ENCODE data around the gene KRT14.
"Not testable (repeated sequence)": the region's sequence is repeated elsewhere in the genome, so short reads cannot be mapped to it uniquely, and the experiment has no call there.

DNA sequence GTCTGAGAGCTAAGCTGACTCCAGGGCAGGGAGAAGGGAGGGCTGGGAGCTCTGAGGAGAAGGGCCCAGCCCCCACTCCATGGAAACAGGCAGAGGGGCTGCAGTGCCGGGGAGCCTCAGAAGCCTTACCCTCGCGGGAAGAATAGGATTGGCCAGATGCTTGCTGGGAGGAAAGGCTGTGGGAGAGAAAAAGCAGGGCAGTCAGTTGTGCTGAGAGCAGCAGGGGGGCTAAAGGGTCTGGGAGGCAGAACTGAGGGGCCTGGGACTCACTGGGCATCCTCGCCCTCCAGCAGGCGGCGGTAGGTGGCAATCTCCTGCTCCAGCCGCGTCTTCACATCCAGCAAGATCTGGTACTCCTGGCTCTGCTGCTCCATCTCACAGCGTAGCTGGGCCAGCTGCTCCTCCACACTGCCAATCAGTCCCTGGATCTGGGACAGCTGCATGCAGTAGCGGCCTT lies 23.4 kb upstream of the KRT14 start:
- TF ChIP-seq, protein P1, sequence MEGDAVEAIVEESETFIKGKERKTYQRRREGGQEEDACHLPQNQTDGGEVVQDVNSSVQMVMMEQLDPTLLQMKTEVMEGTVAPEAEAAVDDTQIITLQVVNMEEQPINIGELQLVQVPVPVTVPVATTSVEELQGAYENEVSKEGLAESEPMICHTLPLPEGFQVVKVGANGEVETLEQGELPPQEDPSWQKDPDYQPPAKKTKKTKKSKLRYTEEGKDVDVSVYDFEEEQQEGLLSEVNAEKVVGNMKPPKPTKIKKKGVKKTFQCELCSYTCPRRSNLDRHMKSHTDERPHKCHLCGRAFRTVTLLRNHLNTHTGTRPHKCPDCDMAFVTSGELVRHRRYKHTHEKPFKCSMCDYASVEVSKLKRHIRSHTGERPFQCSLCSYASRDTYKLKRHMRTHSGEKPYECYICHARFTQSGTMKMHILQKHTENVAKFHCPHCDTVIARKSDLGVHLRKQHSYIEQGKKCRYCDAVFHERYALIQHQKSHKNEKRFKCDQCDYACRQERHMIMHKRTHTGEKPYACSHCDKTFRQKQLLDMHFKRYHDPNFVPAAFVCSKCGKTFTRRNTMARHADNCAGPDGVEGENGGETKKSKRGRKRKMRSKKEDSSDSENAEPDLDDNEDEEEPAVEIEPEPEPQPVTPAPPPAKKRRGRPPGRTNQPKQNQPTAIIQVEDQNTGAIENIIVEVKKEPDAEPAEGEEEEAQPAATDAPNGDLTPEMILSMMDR (IDR thresholded peaks at IDR 0.05), result not testable (repeated sequence)
- not testable (repeated sequence) for TF ChIP-seq POLR2A, POLR2AphosphoS5 (IDR thresholded peaks at IDR 0.05)
